Body of pancreas (tissue), 4 donors: ENCODE results near the gene LAMTOR4. TPM values are rescaled to one million over a fixed set of nuclear protein-coding genes. Genes with fewer than 3 reads are reported as not detected.

ENCODE experiments used
- ATAC-seq: fragments of 150-250 bp; one replicate; pipeline ENCODE4 v1.9.1; 2016
- DNase-seq, 4 donors: peaks; one replicate each; pipeline ENCODE4 v3.0.0-alpha.2; 2019
- H3K27ac ChIP-seq, 4 donors: fragments of 200-600 bp; sonication (generic); 1 replicate in 3 of 4; 2 replicates in 1 of 4; pipeline versions ENCODE4 v1.5.1 to v1.6.1; 2016 to 2019; ENCODE audit warnings: mild to moderate bottlenecking in 1 of 4, mixed read lengths in 1 of 4, moderate library complexity in 1 of 4
- H3K27me3 ChIP-seq, 2 donors: fragments of 200-600 bp; sonication (generic); one replicate each; pipeline ENCODE4 v1.6.0; 2016; ENCODE audit warnings: mild to moderate bottlenecking in 1 of 2
- H3K36me3 ChIP-seq, 2 donors: fragments of 200-600 bp; sonication (generic); replicated peaks in 1 of 2; 2 replicates each; pipeline ENCODE4 v1.5.1; 2016; ENCODE audit warnings: low read depth in 2 of 2; ENCODE audit not compliant: insufficient read depth in 1 of 2
- H3K4me1 ChIP-seq: fragments of 200-600 bp; sonication (generic); one replicate; pipeline ENCODE4 v1.6.0; 2016
- H3K4me3 ChIP-seq, 2 donors: fragments of 200-600 bp; sonication (generic); 1 replicate in 1 of 2; 2 replicates in 1 of 2; pipeline ENCODE4 v1.5.1; 2016 to 2019
- H3K9me3 ChIP-seq, 3 donors: fragments of 200-600 bp; sonication (generic); 1 replicate in 2 of 3; 2 replicates in 1 of 3; pipeline ENCODE4 v1.5.1; 2016
- POLR2A ChIP-seq, 3 donors: fragments of 450-650 bp; IDR thresholded peaks; one replicate each; pipeline ENCODE4 v1.6.1; 2016; ENCODE audit warnings: antibody characterized with exemption in 3 of 3, mild to moderate bottlenecking in 2 of 3
- WGBS, 2 donors: methylation state at CpG; one replicate each; pipeline ENCODE4 v1.1.5; 2017; 5-methylcytosine and 5-hydroxymethylcytosine counted together
- intact Hi-C: fragments of 100-400 bp; cut with DNase I; formaldehyde crosslinking; loops from one replicate; pipeline ENCODE4 v1.15.1; 2023
- total RNA-seq, 2 donors: library from RNA; depleted of rRNA; stranded (reverse); fragments of >200 nt; gene quantifications; one replicate each; pipeline ENCODE4 v1.1.0, GENCODE V29; 2016
- TF ChIP-seq, protein P1 (sequence below), 7 experiments: fragments of 450-650 bp in 4 of 7; fragments of 200-600 bp in 3 of 7; sonication (generic) in 3 of 7; IDR thresholded peaks; one replicate each; pipeline ENCODE4 v1.5.1; 2016 to 2019; ENCODE audit warnings: antibody characterized with exemption in 7 of 7

LAMTOR4 gene
- total RNA-seq, 2 donors from 2014 or later = 86.1 to 119 TPM

GRCh38 chr7:100102950-100103840 is 45.5 kb upstream of the LAMTOR4 start:
- DNase-seq = no peak
- Histone ChIP-seq H3K36me3 (peaks cover 0 to 14% of the 10 kb centered on the region in 2 donors), H3K27ac (no peak overlapping the region), H3K4me1 (peaks cover 27% of the 10 kb centered on the region), H3K27me3 (no peaks in the 10 kb centered on the region), H3K9me3 (no peaks in the 10 kb centered on the region), H3K4me3 (no peak overlapping the region)
- ATAC-seq = no peak
- intact Hi-C loops = no loop called here
- no peak for TF ChIP-seq POLR2A (IDR thresholded peaks at IDR 0.05)
- TF ChIP-seq, protein P1, sequence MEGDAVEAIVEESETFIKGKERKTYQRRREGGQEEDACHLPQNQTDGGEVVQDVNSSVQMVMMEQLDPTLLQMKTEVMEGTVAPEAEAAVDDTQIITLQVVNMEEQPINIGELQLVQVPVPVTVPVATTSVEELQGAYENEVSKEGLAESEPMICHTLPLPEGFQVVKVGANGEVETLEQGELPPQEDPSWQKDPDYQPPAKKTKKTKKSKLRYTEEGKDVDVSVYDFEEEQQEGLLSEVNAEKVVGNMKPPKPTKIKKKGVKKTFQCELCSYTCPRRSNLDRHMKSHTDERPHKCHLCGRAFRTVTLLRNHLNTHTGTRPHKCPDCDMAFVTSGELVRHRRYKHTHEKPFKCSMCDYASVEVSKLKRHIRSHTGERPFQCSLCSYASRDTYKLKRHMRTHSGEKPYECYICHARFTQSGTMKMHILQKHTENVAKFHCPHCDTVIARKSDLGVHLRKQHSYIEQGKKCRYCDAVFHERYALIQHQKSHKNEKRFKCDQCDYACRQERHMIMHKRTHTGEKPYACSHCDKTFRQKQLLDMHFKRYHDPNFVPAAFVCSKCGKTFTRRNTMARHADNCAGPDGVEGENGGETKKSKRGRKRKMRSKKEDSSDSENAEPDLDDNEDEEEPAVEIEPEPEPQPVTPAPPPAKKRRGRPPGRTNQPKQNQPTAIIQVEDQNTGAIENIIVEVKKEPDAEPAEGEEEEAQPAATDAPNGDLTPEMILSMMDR (IDR thresholded peaks at IDR 0.05) = no peak
- WGBS, 2 donors = 87 to 89% methylated on average over 13 to 17 of the region's 17 CpGs

GRCh38 chr7:100105534-100105933 is 43.2 kb upstream of the LAMTOR4 start:
- TF ChIP-seq, protein P1 (IDR thresholded peaks at IDR 0.05) = no peak
- TF ChIP-seq POLR2A (IDR thresholded peaks at IDR 0.05) = no peak
- ATAC-seq (no peak), DNase-seq (no peak)
- no peak overlapping the region for H3K27ac ChIP-seq
- H3K27me3 ChIP-seq = no peaks in the 10 kb centered on the region
- peaks cover 13% of the 10 kb centered on the region for H3K4me1 ChIP-seq
- no peaks in the 10 kb centered on the region for H3K9me3 ChIP-seq
- intact Hi-C loops = no loop called here
- peaks cover 0 to 14% of the 10 kb centered on the region in 2 donors for H3K36me3 ChIP-seq
- WGBS, 2 donors = 96 to 100% methylated on average over 4 of the region's 4 CpGs
- no peak overlapping the region for H3K4me3 ChIP-seq

GRCh38 chr7:100106633-100107032 is 42.1 kb upstream of the LAMTOR4 start:
- WGBS, 2 donors = 71 to 87% methylated on average over 11 to 17 of the region's 17 CpGs
- Histone ChIP-seq H3K36me3 (peaks cover 3 to 14% of the 10 kb centered on the region in 2 donors), H3K27me3 (no peaks in the 10 kb centered on the region), H3K9me3 (no peaks in the 10 kb centered on the region), H3K4me3 (no peak overlapping the region), H3K27ac (no peak overlapping the region), H3K4me1 (peaks cover 9% of the 10 kb centered on the region)
- no peak for DNase-seq
- intact Hi-C loops = no loop called here
- no peak for TF ChIP-seq POLR2A (IDR thresholded peaks at IDR 0.05)
- TF ChIP-seq, protein P1 (IDR thresholded peaks at IDR 0.05) = no peak
- ATAC-seq = no peak

GRCh38 chr7:100107125-100107737 is 41.5 kb upstream of the LAMTOR4 start:
- no peaks in the 10 kb centered on the region for H3K9me3 ChIP-seq
- no peak for ATAC-seq
- H3K27ac ChIP-seq = no peak overlapping the region
- no peak overlapping the region for H3K4me3 ChIP-seq
- peaks cover 6% of the 10 kb centered on the region for H3K4me1 ChIP-seq
- H3K36me3 ChIP-seq = peaks cover 3 to 14% of the 10 kb centered on the region in 2 donors
- DNase-seq = no peak
- intact Hi-C loops = no loop called here
- H3K27me3 ChIP-seq = no peaks in the 10 kb centered on the region
- TF ChIP-seq, protein P1 (IDR thresholded peaks at IDR 0.05) = no peak
- no peak for TF ChIP-seq POLR2A (IDR thresholded peaks at IDR 0.05)
- 85 to 89% methylated on average over 20 to 23 of the region's 25 CpGs for WGBS, 2 donors
